Natural killer cell (primary cell): ENCODE data around the gene OTUD6A. TPM values are rescaled to one million over a fixed set of nuclear protein-coding genes. Genes with fewer than 3 reads are reported as not detected.

Experiments used
- ATAC-seq, 3 donors: fragments of 150-1000 bp in 2 of 3; fragments of 200-7000 bp in 1 of 3; cut with Tn5 transposase; 1 replicate in 1 of 3; 2 replicates in 2 of 3; pipeline ENCODE4 v1.10.0; 2021; ENCODE audit warnings: mild to moderate bottlenecking in 2 of 3, moderate library complexity in 2 of 3
- DNase-seq, 2 donors: peaks; one replicate each; pipeline versions ENCODE4 v3.0.0 to v3.0.0-alpha.2; 2013 to 2021; ENCODE audit warnings: mixed read lengths in 1 of 2
- H3K27ac ChIP-seq: one replicate; pipeline ENCODE4 v1.5.1; 2013; ENCODE audit warnings: mild to moderate bottlenecking, low read length
- H3K27me3 ChIP-seq: one replicate; pipeline ENCODE4 v1.6.1; 2013; ENCODE audit warnings: low read length; ENCODE audit not compliant: control insufficient read depth, insufficient read depth
- H3K36me3 ChIP-seq: one replicate; pipeline ENCODE4 v1.6.1; 2013; ENCODE audit warnings: low read length; ENCODE audit not compliant: control insufficient read depth, insufficient read depth
- H3K4me1 ChIP-seq: one replicate; pipeline ENCODE4 v1.6.1; 2013; ENCODE audit warnings: low read length; ENCODE audit not compliant: control insufficient read depth, insufficient read depth
- H3K4me3 ChIP-seq: one replicate; pipeline ENCODE4 v1.5.1; 2013; ENCODE audit warnings: low read length
- H3K9me3 ChIP-seq: one replicate; pipeline ENCODE4 v1.6.1; 2013; ENCODE audit warnings: low read length; ENCODE audit not compliant: control insufficient read depth, insufficient read depth
- H3K27ac Mint-ChIP-seq, 2 donors: one replicate each; pipeline ENCODE4 v1.8.0; 2022; ENCODE audit warnings: mild to moderate bottlenecking in 2 of 2, mixed read lengths in 2 of 2, moderate library complexity in 1 of 2
- H3K27me3 Mint-ChIP-seq, 2 donors: one replicate each; pipeline ENCODE4 v1.8.0; 2022; ENCODE audit warnings: low read depth in 2 of 2, mixed read lengths in 2 of 2
- H3K36me3 Mint-ChIP-seq: one replicate; pipeline ENCODE4 v1.8.0; 2022; ENCODE audit warnings: mixed read lengths
- H3K4me1 Mint-ChIP-seq, 2 donors: one replicate each; pipeline ENCODE4 v1.8.0; 2022; ENCODE audit warnings: mixed read lengths in 2 of 2
- H3K4me3 Mint-ChIP-seq: one replicate; pipeline ENCODE4 v1.8.0; 2022; ENCODE audit warnings: mild to moderate bottlenecking, moderate library complexity, mixed read lengths
- H3K9me3 Mint-ChIP-seq, 2 donors: one replicate each; pipeline ENCODE4 v1.8.0; 2022; ENCODE audit warnings: mixed read lengths in 2 of 2
- CTCF ChIP-seq: fragments of 200-600 bp; IDR thresholded peaks from one replicate; pipeline ENCODE4 v1.8.0; 2022; ENCODE audit warnings: antibody characterized with exemption
- WGBS: methylation state at CpG from one replicate; pipeline ENCODE4 v1.1.7; 2013; ENCODE audit warnings: missing lambda C conversion rate; ENCODE audit not compliant: insufficient coverage; 5-methylcytosine and 5-hydroxymethylcytosine counted together
- intact Hi-C: fragments of 100-400 bp; cut with micrococcal nuclease; formaldehyde crosslinking; loops from one replicate; pipeline ENCODE4 v1.14.2; 2022
- total RNA-seq, 4 donors: library from RNA; stranded (reverse); fragments of 120-200 nt in 1 of 4; gene quantifications; one replicate each; pipeline versions ENCODE4 v1.2.3 to v1.2.4, GENCODE V29; 2013 to 2022

OTUD6A gene
- total RNA-seq, 3 donors from 2014 or later (not counting 1 experiment from before 2014, with no cell fraction given): not detected

- Mint-ChIP-seq H3K4me3 (no peak overlapping the region), H3K27me3 (peaks cover 0 to 8% of the 10 kb centered on the region in 2 donors), H3K27ac (no peak overlapping the region), H3K4me1 (no peaks in the 10 kb centered on the region), H3K36me3 (no peaks in the 10 kb centered on the region), H3K9me3 (no peaks in the 10 kb centered on the region)
- H3K27me3 ChIP-seq: no peaks in the 10 kb centered on the region
- DNase-seq (no peak), ATAC-seq (no peak)
- H3K27ac ChIP-seq: no peak overlapping the region
- intact Hi-C loops: no loop called here
- no peak overlapping the region for H3K4me3 ChIP-seq
- no peaks in the 10 kb centered on the region for H3K4me1 ChIP-seq
- no peaks in the 10 kb centered on the region for H3K9me3 ChIP-seq
- no peak for TF ChIP-seq CTCF
- no peaks in the 10 kb centered on the region for H3K36me3 ChIP-seq
- 86% methylated on average over 1 of the region's 1 CpG for WGBS
Observed at GRCh38 chrX:70038951-70039350, 23.3 kb upstream of the OTUD6A start.

- DNase-seq (no peak), ATAC-seq (no peak)
- Histone ChIP-seq H3K9me3 (no peaks in the 10 kb centered on the region), H3K27ac (no peak overlapping the region), H3K27me3 (no peaks in the 10 kb centered on the region), H3K4me1 (no peaks in the 10 kb centered on the region), H3K36me3 (no peaks in the 10 kb centered on the region), H3K4me3 (no peak overlapping the region)
- Mint-ChIP-seq H3K4me3 (no peak overlapping the region), H3K27ac (no peak overlapping the region), H3K4me1 (no peaks in the 10 kb centered on the region), H3K36me3 (no peaks in the 10 kb centered on the region), H3K9me3 (no peaks in the 10 kb centered on the region), H3K27me3 (peaks cover 1 to 13% of the 10 kb centered on the region in 2 donors)
- WGBS: 97% methylated on average over 2 of the region's 2 CpGs
- no peak for TF ChIP-seq CTCF
- intact Hi-C loops: no loop called here
Observed at GRCh38 chrX:70039758-70040157, 22.5 kb upstream of the OTUD6A start.

GRCh38 chrX:70041993-70042392 lies 20.3 kb upstream of the OTUD6A start:
- ATAC-seq (no peak), DNase-seq (no peak)
- 83% methylated on average over 6 of the region's 6 CpGs for WGBS
- H3K27me3 ChIP-seq: no peaks in the 10 kb centered on the region
- no peaks in the 10 kb centered on the region for H3K36me3 ChIP-seq
- no peak overlapping the region for H3K27ac Mint-ChIP-seq
- H3K27ac ChIP-seq: no peak overlapping the region
- no peak for TF ChIP-seq CTCF
- no peaks in the 10 kb centered on the region for H3K9me3 ChIP-seq
- no peak overlapping the region for H3K4me3 ChIP-seq
- H3K9me3 Mint-ChIP-seq: no peaks in the 10 kb centered on the region
- no peaks in the 10 kb centered on the region for H3K36me3 Mint-ChIP-seq
- H3K27me3 Mint-ChIP-seq: peaks cover 5 to 17% of the 10 kb centered on the region in 2 donors
- no peaks in the 10 kb centered on the region for H3K4me1 Mint-ChIP-seq
- no peak overlapping the region for H3K4me3 Mint-ChIP-seq
- H3K4me1 ChIP-seq: no peaks in the 10 kb centered on the region
- intact Hi-C loops: no loop called here
